NCI-H526 (cell line): Measurements from ENCODE around the gene LRP10.
A peak's percentile ranks its signal among the peaks of the same experiment; 100 is the strongest.

ENCODE experiments used
- DNase-seq, 2 experiments: peaks; one replicate each; lab custom pipeline; 2025; lab: John Stamatoyannopoulos, UW

The LRP10 gene

DNA sequence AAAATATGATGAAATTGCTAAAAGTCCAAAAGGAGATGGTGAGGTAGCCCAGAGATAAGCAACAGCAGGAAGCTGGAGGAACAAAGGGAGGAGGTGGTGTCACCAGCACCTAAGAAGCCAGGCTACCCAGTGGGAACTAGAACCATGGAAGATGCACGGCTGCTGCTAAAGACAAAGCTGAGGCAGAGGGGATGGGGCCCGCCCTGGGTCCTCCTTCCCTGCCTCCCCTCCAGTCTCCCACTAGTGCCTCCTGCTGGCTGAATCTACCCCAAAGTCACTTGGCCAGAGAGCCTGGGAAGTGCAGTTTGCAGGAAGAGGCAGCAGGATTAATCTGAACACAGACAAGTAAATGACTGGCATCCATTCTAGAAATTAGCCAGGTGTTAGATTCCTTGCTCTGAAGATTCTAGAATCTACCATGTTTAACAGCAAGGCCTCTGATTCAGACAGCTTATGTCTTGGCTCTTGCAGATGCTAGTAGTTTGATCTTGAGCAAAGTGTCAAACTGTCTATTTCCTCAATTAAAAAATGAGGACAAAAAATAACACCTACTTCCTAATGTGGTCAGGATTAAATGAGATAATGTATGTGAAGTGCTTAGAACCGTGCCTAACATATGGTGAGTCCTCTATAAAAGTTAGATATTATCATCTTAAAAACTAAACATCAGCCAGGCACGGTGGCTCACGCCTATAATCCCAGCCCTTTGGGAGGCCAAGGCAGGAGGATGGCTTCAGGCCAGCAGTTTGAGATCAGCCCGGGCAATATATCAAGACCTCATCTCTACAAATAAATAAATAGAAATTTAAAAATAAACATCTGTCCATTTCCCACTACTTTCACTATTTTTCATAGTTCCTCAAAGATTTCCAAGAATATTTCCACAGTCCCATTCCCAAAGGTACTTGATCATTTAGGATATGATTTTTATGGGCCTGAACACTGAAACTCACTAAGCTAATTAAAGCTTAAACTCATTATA lies 5.8 kb upstream of the LRP10 start:
- no peak for DNase-seq

DNA sequence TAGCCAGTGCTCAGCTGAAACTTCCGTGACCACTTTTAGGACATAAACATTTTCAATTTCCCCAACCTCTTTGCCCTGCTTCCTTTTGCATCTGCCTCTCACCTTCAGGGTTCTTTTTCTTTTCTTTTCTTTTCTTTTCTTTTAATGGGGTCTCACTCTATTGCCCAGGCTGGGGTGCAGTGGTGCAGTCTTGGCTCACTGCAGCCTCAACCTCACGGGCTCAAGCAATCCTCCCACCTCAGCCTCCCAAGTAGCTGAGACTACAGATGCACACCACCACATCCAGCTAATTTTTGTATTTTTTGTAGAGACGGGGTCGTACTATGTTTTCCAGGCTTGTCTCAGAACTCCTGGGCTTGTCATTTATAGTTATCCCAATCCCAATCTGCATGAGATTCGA lies 4.7 kb upstream of the LRP10 start:
- no peak for DNase-seq

DNA sequence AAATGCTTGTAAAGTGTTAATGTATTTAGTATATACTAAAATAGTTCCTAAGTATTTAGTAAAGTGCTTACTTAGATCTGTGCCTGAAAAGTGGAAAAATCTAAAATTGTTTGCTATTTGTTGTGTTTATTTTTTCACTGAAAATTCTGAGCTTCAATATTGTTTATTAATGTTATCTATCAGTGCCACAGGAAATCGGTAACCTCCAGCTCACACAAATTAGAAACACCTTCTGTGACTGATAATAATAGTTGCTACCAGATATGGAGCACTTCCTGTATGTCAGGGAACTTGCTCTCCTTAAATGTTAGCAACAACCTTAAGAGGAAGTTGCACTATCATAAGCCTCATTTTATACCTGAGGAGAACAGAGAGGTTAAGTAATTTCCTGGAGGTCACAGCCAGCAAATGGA lies 723 bp upstream of the LRP10 start:
- no peak for DNase-seq

GRCh38 chr14:22872033-22872832 lies 693 bp downstream of the LRP10 start:
- peak; percentile 69 to 90 for DNase-seq

DNA sequence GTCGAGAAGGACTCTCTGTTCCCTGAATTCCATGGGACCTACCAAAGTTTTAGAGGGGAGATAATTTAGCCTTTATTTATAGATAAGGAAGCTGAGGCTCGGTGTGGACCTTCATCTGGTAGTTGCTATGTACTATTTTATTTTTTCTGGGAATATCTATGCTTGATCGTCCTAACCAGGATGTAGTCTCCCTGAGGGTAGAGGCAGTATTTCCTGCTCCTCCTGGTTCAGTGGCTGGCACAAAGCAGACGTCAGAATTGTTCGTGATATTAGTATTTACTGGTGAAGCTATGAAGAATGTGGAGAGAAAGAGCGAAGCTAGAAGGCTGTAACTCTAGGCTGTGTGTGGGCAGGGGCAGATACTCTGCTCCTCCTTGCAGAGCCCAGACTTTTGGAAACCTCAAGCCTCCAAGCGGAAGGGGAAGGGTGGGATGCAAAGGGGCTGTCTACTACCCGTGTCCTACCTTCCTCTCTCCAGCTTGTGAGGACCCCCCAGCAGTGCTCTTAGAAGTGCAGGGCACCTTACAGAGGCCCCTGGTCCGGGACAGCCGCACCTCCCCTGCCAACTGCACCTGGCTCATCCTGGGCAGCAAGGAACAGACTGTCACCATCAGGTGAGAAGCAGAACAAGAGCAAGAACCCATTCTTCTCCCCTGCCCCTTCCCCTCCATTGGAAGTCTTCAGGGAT lies 1.4 kb downstream of the LRP10 start:
- no peak for DNase-seq

- no peak for DNase-seq
Observed at GRCh38 chr14:22875003-22875747, 3.6 kb downstream of the LRP10 start.

GRCh38 chr14:22875748-22876319 lies 4.3 kb downstream of the LRP10 start:
- DNase-seq, result no peak

GRCh38 chr14:22877000-22877501 lies 5.5 kb downstream of the LRP10 start:
- DNase-seq, result no peak

DNA sequence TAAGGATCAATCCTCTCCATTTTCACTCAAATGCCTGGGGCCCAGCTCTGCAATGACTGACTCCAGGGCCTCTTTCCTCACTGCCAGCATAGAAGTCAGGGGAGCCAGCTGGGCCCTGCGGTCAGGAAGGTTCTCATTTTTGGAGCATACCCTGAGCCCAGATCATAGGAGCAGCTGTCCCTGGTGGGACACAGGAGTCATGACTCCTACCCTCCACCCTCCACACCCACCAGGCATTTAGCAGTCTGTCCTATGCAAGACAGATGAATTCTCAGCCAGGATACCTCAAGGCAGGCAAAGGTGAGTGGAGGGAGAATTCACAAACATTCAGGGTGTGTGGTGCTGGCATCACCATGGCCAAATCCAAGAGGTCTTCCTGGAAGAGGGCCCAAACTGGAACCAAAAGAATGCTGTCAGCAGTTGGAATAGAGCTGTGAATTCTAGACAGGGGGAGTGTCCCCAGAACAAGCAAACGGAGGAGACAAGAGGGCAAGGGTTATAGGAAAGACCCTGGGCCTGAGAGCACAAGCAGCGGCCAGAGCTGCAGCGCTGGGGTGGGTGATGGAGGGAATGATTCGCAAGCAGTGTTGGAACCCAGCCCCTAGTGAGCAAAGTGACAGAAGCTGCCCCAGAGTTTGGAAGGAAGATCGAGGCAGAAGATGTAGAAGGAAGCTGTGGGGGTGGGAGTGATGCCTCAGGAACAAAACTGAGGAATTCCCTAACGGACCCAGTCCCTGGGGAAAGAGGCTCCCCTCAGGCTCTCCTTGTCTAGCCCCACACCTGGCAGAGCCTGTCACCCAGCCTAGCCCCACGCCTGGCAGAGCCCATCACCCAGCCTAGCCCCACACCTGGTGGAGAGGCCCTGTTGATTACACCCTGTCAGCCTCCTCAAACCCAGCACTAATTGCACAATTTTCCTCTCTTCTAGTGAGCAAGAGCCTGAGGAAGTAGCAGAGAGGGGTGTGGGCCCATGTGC lies 7.0 kb downstream of the LRP10 start:
- DNase-seq, result no peak

DNA sequence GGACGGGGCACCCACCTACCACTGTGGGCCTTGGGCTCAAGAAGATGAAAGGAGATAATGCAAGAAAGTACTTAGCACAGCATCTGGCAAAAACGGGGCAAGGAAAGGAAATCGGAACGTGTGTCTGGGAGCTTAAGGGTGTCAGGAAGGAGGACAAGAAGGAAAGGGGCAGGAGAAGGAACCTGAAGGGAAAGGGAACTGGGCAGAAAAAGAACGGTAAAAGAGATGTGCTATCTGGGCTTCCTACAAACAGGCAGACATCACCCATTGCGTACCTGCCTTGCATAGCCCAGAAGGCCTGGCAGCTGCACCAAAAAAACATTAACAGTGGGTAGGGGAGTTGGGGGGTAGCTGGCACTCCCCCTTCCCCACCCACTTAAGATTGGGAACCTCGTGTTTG lies 10.5 kb downstream of the LRP10 start:
- no peak for DNase-seq

- peak in 1 of 2 experiments; percentile 31 for DNase-seq
Observed at GRCh38 chr14:22882529-22883172, 11.1 kb downstream of the LRP10 start.

- DNase-seq, result no peak
Observed at GRCh38 chr14:22883173-22883976, 11.8 kb downstream of the LRP10 start, which contains the start of gene REM2. Gene REM2 (plus strand): TSS chr14:22883222. CDS start chr14:22883288, 66 bp downstream.

DNA sequence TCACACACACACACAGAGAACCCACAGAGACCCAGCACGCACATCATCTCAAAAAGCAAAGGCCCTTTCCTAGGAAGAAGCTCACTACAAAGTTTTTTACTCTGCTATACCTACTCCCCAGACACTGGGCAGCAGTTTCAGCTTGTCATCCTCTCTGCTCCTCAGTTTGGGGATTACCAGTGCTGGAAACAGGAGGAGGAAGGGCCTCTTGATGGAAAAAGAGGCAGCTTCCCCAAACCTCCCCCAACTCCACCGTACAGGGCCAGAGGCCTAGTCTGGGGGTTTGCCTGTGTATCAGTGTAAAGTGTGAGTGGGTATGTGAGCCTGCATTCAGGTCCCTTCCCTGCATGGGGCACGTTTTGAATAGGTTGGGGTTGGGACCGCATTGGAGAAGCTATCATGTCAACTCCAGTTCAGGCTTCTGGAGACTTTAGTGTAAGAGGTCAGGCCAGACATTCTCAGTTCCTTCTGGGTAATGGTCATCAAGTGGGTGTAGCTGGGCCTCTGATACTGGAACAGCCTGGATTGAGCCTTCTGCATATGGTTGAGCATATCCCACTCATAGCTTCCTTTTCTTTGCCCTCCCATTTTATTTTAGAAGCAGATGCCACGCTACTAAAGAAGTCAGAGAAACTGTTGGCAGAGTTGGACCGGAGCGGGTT lies 12.7 kb downstream of the LRP10 start:
- DNase-seq, result no peak

DNA sequence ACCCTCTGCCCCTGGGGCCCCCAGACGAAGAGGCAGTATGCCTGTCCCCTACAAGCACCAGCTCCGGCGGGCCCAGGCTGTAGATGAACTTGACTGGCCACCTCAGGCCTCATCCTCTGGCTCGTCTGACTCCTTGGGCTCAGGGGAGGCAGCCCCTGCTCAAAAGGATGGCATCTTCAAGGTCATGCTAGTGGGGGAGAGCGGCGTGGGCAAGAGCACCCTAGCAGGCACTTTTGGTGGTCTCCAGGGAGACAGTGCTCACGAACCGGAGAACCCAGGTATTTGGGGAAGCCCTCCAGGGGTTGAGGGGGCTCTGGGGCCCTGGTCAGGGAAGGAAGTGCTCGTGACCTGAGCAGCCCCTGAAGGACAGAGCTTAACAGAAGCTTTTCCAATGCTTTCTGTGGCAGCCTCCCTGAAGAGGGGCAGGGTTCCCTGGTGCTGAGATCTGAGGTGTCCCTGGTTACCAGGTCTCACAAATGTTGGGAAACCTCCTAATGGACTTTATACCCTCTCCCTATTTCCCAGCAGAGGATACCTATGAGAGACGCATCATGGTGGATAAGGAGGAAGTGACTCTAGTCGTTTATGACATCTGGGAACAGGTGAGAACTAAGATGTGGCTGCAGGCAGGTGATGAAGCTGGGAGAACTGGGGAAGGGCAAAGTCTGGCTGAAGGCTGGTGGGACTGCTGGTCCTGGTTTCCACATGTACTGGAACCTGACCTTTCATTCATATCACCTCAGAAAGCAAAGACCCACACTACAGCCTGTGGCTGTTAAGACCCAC lies 13.4 kb downstream of the LRP10 start:
- DNase-seq, result no peak

DNA sequence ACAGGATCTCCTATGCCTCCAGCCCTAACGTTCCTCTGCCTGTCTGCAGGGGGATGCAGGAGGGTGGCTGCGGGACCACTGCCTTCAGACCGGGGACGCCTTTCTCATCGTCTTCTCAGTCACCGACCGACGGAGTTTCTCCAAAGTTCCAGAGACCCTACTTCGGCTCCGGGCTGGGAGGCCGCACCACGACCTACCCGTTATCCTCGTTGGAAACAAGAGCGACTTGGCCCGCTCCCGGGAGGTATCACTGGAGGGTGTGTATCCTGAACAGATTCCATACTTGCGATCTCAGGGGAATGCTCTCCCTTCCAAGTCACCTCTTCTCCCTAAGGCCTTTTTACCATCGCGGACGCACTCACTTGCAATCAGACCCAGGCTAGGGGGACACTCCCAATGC lies 14.4 kb downstream of the LRP10 start:
- no peak for DNase-seq

GRCh38 chr14:22886500-22887259 lies 15.1 kb downstream of the LRP10 start:
- DNase-seq, result peak; percentile 59 to 81
